RWPE2 (cell line): ENCODE data around the gene KLF5.
A peak's percentile ranks its signal among the peaks of the same experiment; 100 is the strongest.

ENCODE experiments used
- ATAC-seq: fragments of 200-7000 bp; cut with Tn5 transposase; 3 replicates; pipeline ENCODE4 v1.9.1; 2021; ENCODE audit warnings: low read depth
- DNase-seq: peaks from one replicate; pipeline ENCODE4 v3.0.0-alpha.2; 2020; ENCODE audit warnings: low spot score
- H3K27ac ChIP-seq: fragments of 450-650 bp; 2 replicates; pipeline ENCODE4 v1.5.1; 2017; ENCODE audit warnings: mild to moderate bottlenecking; ENCODE audit not compliant: poor library complexity, severe bottlenecking
- H3K27me3 ChIP-seq: fragments of 250-450 bp; sonication (Bioruptor Pico); 2 replicates; pipeline ENCODE4 v1.5.1; 2021; ENCODE audit warnings: mild to moderate bottlenecking, moderate library complexity; ENCODE audit not compliant: insufficient read depth, poor library complexity, severe bottlenecking
- H3K36me3 ChIP-seq: fragments of 250-450 bp; sonication (Bioruptor Pico); 2 replicates; pipeline ENCODE4 v1.5.1; 2020; ENCODE audit warnings: low read depth, mild to moderate bottlenecking, moderate library complexity
- H3K4me1 ChIP-seq: fragments of 250-450 bp; sonication (Bioruptor Pico); 2 replicates; pipeline ENCODE4 v1.5.1; 2021; ENCODE audit warnings: mild to moderate bottlenecking, moderate library complexity; ENCODE audit not compliant: insufficient read depth, poor library complexity, severe bottlenecking
- H3K4me3 ChIP-seq: fragments of 250-450 bp; sonication (Bioruptor Pico); 2 replicates; pipeline ENCODE4 v1.5.1; 2021; ENCODE audit warnings: mild to moderate bottlenecking, moderate library complexity; ENCODE audit not compliant: severe bottlenecking
- H3K9me3 ChIP-seq: fragments of 250-450 bp; sonication (Bioruptor Pico); 2 replicates; pipeline ENCODE4 v1.5.1; 2021; ENCODE audit warnings: mild to moderate bottlenecking, moderate library complexity; ENCODE audit not compliant: severe bottlenecking
- CTCF ChIP-seq: fragments of 450-650 bp; IDR thresholded peaks from one replicate; pipeline ENCODE4 v1.5.1; 2017; ENCODE audit warnings: mild to moderate bottlenecking, moderate library complexity; ENCODE audit not compliant: poor library complexity, severe bottlenecking

KLF5 gene

GRCh38 chr13:73089213-73089612 is 30.4 kb downstream of the KLF5 start:
- no peak for ATAC-seq
- peak overlapping the region; percentile 94 for H3K27ac ChIP-seq

GRCh38 chr13:73090116-73090822 is 31.5 kb downstream of the KLF5 start:
- Histone ChIP-seq H3K36me3 (no peaks in the 10 kb centered on the region), H3K9me3 (peaks cover 12% of the 10 kb centered on the region), H3K4me1 (peaks cover 16% of the 10 kb centered on the region), H3K4me3 (no peak overlapping the region), H3K27ac (peak overlapping the region; percentile 94), H3K27me3 (no peaks in the 10 kb centered on the region)
- DNase-seq = peak; percentile 83
- ATAC-seq = peak; percentile 98
- TF ChIP-seq CTCF = no peak

More at GRCh38 chr13:73089213-73089612, 30.4 kb downstream of the KLF5 start:
- Histone ChIP-seq H3K4me3 (no peak overlapping the region), H3K27me3 (no peaks in the 10 kb centered on the region), H3K36me3 (no peaks in the 10 kb centered on the region), H3K4me1 (peaks cover 16% of the 10 kb centered on the region), H3K9me3 (peaks cover 12% of the 10 kb centered on the region)
- DNase-seq = no peak
- TF ChIP-seq CTCF = no peak

- Histone ChIP-seq H3K4me3 (no peak overlapping the region), H3K4me1 (peaks cover 16% of the 10 kb centered on the region), H3K9me3 (peaks cover 12% of the 10 kb centered on the region), H3K36me3 (no peaks in the 10 kb centered on the region), H3K27ac (peak overlapping the region; percentile 94), H3K27me3 (no peaks in the 10 kb centered on the region)
- DNase-seq (no peak), ATAC-seq (no peak)
- TF ChIP-seq CTCF = no peak
These were observed 32.0 kb downstream of the KLF5 start for GRCh38 chr13:73090823-73091187.

- peaks cover 8% of the 10 kb centered on the region for H3K9me3 ChIP-seq
- DNase-seq (no peak), ATAC-seq (no peak)
- no peaks in the 10 kb centered on the region for H3K36me3 ChIP-seq
- TF ChIP-seq CTCF = no peak
- H3K27me3 ChIP-seq = no peaks in the 10 kb centered on the region
- no peak overlapping the region for H3K4me3 ChIP-seq
- H3K4me1 ChIP-seq = peaks cover 26% of the 10 kb centered on the region
- no peak overlapping the region for H3K27ac ChIP-seq
These were observed 34.0 kb downstream of the KLF5 start for GRCh38 chr13:73092829-73093228.

- H3K27ac ChIP-seq = peak overlapping the region; percentile 65
- peaks cover 13% of the 10 kb centered on the region for H3K4me1 ChIP-seq
- peak; percentile 91 for ATAC-seq
- no peaks in the 10 kb centered on the region for H3K27me3 ChIP-seq
- no peaks in the 10 kb centered on the region for H3K9me3 ChIP-seq
- DNase-seq = peak; percentile 79
- H3K36me3 ChIP-seq = no peaks in the 10 kb centered on the region
- no peak for TF ChIP-seq CTCF
- H3K4me3 ChIP-seq = no peak overlapping the region
These were observed 37.4 kb downstream of the KLF5 start for GRCh38 chr13:73096173-73096572.
